SKM-1 (cell line): ENCODE data around the gene DYNLRB1.

Experiments
- DNase-seq: peaks from one replicate; lab custom pipeline; 2025; ENCODE audit not compliant: unreplicated experiment; lab: John Stamatoyannopoulos, UW

Gene DYNLRB1

GRCh38 chr20:34553366-34553867 lies 37.2 kb downstream of the DYNLRB1 start:
- no peak for DNase-seq

GRCh38 chr20:34557936-34558319 lies 41.7 kb downstream of the DYNLRB1 start:
- no peak for DNase-seq

- no peak for DNase-seq
These were observed 42.3 kb downstream of the DYNLRB1 start, which contains the start of gene MAP1LC3A for GRCh38 chr20:34558320-34559218. Gene MAP1LC3A (plus strand): TSS chr20:34558718. CDS start chr20:34558869, 151 bp downstream.

- no peak for DNase-seq
These were observed 43.3 kb downstream of the DYNLRB1 start for GRCh38 chr20:34559311-34560140.

GRCh38 chr20:34560141-34560523 lies 43.9 kb downstream of the DYNLRB1 start:
- DNase-seq = no peak

GRCh38 chr20:34560614-34561013 lies 44.4 kb downstream of the DYNLRB1 start:
- no peak for DNase-seq

- DNase-seq = no peak
These were observed 45.4 kb downstream of the DYNLRB1 start for GRCh38 chr20:34561661-34562060.

GRCh38 chr20:34562641-34563040 lies 46.4 kb downstream of the DYNLRB1 start:
- no peak for DNase-seq

- no peak for DNase-seq
These were observed 48.6 kb downstream of the DYNLRB1 start for GRCh38 chr20:34564833-34565232.

GRCh38 chr20:34566978-34567891 lies 51.0 kb downstream of the DYNLRB1 start:
- DNase-seq = no peak

GRCh38 chr20:34567892-34568865 lies 52.0 kb downstream of the DYNLRB1 start:
- no peak for DNase-seq

- no peak for DNase-seq
These were observed 53.4 kb downstream of the DYNLRB1 start for GRCh38 chr20:34569598-34569997.

- DNase-seq = peak; percentile 31
These were observed 54.7 kb downstream of the DYNLRB1 start for GRCh38 chr20:34570859-34571306.

GRCh38 chr20:34571753-34572152 lies 55.5 kb downstream of the DYNLRB1 start:
- DNase-seq = no peak

- no peak for DNase-seq
These were observed 57.5 kb downstream of the DYNLRB1 start for GRCh38 chr20:34573541-34574300.

GRCh38 chr20:34574426-34574825 lies 58.2 kb downstream of the DYNLRB1 start:
- no peak for DNase-seq

- no peak for DNase-seq
These were observed 58.6 kb downstream of the DYNLRB1 start for GRCh38 chr20:34574861-34575260.

GRCh38 chr20:34575271-34575670 lies 59.0 kb downstream of the DYNLRB1 start:
- no peak for DNase-seq

- DNase-seq = no peak
These were observed 59.5 kb downstream of the DYNLRB1 start for GRCh38 chr20:34575756-34576155.
